ENCODE results near the gene B4GALT4. TPM values are rescaled to one million over a fixed set of nuclear protein-coding genes. Genes with fewer than 3 reads are reported as not detected.

B4GALT4 gene
- polyA plus RNA-seq, 1 of the 3 experiments (the other 2 are of a cell fraction): 15.7 TPM

DNA sequence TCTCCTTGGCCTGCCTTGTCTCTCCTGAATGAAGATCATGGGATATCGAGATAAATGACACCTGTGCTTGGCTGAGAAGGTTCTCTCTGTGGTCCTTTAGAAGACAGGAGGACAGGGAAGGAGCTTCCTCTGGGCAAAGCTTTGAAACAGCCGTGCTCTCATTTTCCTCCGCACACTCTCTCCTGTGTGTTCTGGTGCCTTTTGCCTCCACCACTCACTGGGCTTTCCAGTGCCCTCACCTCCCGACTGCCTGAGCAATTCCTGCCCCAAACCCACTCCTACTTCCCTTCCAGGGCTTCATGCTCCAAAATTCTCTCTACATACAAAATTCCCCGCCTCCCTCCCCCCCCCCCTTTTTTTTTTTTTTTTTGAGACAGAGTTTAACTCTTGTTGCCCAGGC lies 35.0 kb downstream of the B4GALT4 start:
- H3K36me3 ChIP-seq (replicated peaks in 1 of 2; ENCODE audit: control insufficient read depth in 1 of 2, insufficient read depth in 2 of 2, low read length in 1 of 2): peaks cover 0 to 7% of the 10 kb centered on the region in 2 experiments
- H3K27me3 ChIP-seq (ENCODE audit: insufficient read depth): no peaks in the 10 kb centered on the region
- CTCF ChIA-PET: interaction anchor here (1.0 kb wide), 1 partner anchor 9 kb away, joined by 3 read pairs; no protein-coding TSS in a partner anchor
- no peaks in the 10 kb centered on the region for H3K9me2 ChIP-seq
- TF ChIP-seq SMC3 (IDR thresholded peaks at IDR 0.05; ENCODE audit: low read depth, low read length) (no peak), GATA2 (CRISPR knock-in tag; IDR thresholded peaks at IDR 0.05) (no peak), SIN3A (IDR thresholded peaks at IDR 0.05; ENCODE audit: borderline replicate concordance, low read depth, low read length) (no peak), EP300 (IDR thresholded peaks at IDR 0.05; ENCODE audit: borderline replicate concordance in 1 of 2, low read depth in 1 of 2, low read length in 1 of 2) (no peak), REST (IDR thresholded peaks at IDR 0.05; ENCODE audit: low read depth, low read length) (no peak), MXI1 (IDR thresholded peaks at IDR 0.05; ENCODE audit: low read depth, low read length) (no peak), JUND (IDR thresholded peaks at IDR 0.05) (no peak), TEAD4 (IDR thresholded peaks at IDR 0.05; ENCODE audit: borderline replicate concordance, insufficient read depth) (no peak), NFIC (IDR thresholded peaks at IDR 0.05; ENCODE audit: borderline replicate concordance) (no peak), MAX (IDR thresholded peaks at IDR 0.05; ENCODE audit: low read depth) (no peak), ELF1 (IDR thresholded peaks at IDR 0.05) (no peak), FOXM1 (IDR thresholded peaks at IDR 0.05; ENCODE audit: low read depth) (no peak)
- H3K4me2 ChIP-seq: no peak overlapping the region
- H3K4me3 ChIP-seq (ENCODE audit: low read depth in 2 of 2, low read length in 1 of 2): no peak overlapping the region
- no peak overlapping the region for H3K9ac ChIP-seq
- POLR2A ChIA-PET: no interaction called here
- H3K9me3 ChIP-seq: no peaks in the 10 kb centered on the region
- no peaks in the 10 kb centered on the region for H3K79me2 ChIP-seq (ENCODE audit: insufficient read depth)
- H4K20me1 ChIP-seq (ENCODE audit: insufficient read depth): no peaks in the 10 kb centered on the region
- 79% methylated on average over 5 of the region's 5 CpGs for WGBS (ENCODE audit: low lambda C conversion rate)
- no peak overlapping the region for H2AFZ ChIP-seq (ENCODE audit: low read depth)
- no peak overlapping the region for H3K27ac ChIP-seq (ENCODE audit: low read depth in 2 of 2, low read length in 1 of 2)
- no peak for DNase-seq
- no peaks in the 10 kb centered on the region for H3K4me1 ChIP-seq (ENCODE audit: control insufficient read depth in 1 of 2, insufficient read depth in 2 of 2, low read depth in 1 of 2, low read length in 1 of 2)
- H3F3A ChIP-seq (replicated peaks; ENCODE audit: insufficient read depth): no peaks in the 10 kb centered on the region

- WGBS (ENCODE audit: low lambda C conversion rate): 80% methylated on average over 8 of the region's 8 CpGs
- Histone ChIP-seq H3K27ac (ENCODE audit: low read depth in 2 of 2, low read length in 1 of 2) (no peak overlapping the region), H3K27me3 (ENCODE audit: insufficient read depth) (no peaks in the 10 kb centered on the region), H3K9ac (no peak overlapping the region), H3K9me2 (no peaks in the 10 kb centered on the region), H3F3A (replicated peaks; ENCODE audit: insufficient read depth) (no peaks in the 10 kb centered on the region), H3K36me3 (replicated peaks in 1 of 2; ENCODE audit: control insufficient read depth in 1 of 2, insufficient read depth in 2 of 2, low read length in 1 of 2) (peaks cover 0 to 3% of the 10 kb centered on the region in 2 experiments), H3K4me2 (no peak overlapping the region), H4K20me1 (ENCODE audit: insufficient read depth) (no peaks in the 10 kb centered on the region), H3K79me2 (ENCODE audit: insufficient read depth) (no peaks in the 10 kb centered on the region), H3K4me3 (ENCODE audit: low read depth in 2 of 2, low read length in 1 of 2) (no peak overlapping the region), H2AFZ (ENCODE audit: low read depth) (no peak overlapping the region), H3K4me1 (ENCODE audit: control insufficient read depth in 1 of 2, insufficient read depth in 2 of 2, low read depth in 1 of 2, low read length in 1 of 2) (no peaks in the 10 kb centered on the region), H3K9me3 (no peaks in the 10 kb centered on the region)
- ChIA-PET CTCF (interaction anchor here (1.0 kb wide), 1 partner anchor 8 kb away, joined by 3 read pairs; no protein-coding TSS in a partner anchor), POLR2A (no interaction called here)
- DNase-seq: no peak
- TF ChIP-seq RCOR1 (IDR thresholded peaks at IDR 0.05; ENCODE audit: low read length) (no peak), TCF12 (IDR thresholded peaks at IDR 0.05) (no peak), POLR2AphosphoS5 (IDR thresholded peaks at IDR 0.05; ENCODE audit: low read depth, low read length) (no peak), JUND (IDR thresholded peaks at IDR 0.05) (no peak)
Observed at GRCh38 chr3:119205209-119205608, 35.5 kb downstream of the B4GALT4 start.
